ENCODE data around the gene CPEB3. TPM values are rescaled to one million over a fixed set of nuclear protein-coding genes. Genes with fewer than 3 reads are reported as not detected.

CPEB3 gene
- total RNA-seq, 6 experiments from 2014 or later = 5.7 to 46.5 (median 8.7) TPM

DNA sequence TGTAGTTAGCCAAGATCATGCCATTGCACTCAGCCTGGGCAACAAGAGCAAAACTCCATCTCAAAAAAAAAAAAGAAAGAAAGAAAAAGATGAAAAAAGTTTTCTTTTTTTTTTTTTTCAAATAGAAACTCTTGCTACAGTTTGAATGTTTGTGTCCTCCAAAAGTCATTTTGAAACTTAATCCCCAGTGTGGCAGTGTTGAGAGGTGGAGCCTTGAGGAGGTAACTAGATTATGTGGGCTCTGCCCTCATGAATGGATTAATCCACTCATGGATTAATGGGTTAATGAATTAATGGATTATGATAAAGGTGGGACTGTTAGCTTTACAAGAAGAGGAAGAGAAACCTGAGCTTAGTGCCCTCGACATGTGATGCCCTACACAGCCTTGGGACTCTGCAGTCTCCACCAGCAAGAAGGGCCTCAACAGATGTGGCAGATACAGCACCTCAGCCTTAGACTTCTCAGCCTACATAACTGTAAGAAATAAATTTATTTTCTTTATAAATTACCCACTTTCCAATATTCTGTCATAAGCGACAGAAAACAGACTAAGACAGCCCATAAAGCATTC lies 25.1 kb downstream of the CPEB3 start:
- no peak for ATAC-seq
- Histone ChIP-seq H3K36me3 (no peaks in the 10 kb centered on the region), H3K4me1 (no peaks in the 10 kb centered on the region), H3K9me3 (no peaks in the 10 kb centered on the region), H3K27ac (no peak overlapping the region), H3K4me3 (no peak overlapping the region), H3K27me3 (no peaks in the 10 kb centered on the region)
- no peak for DNase-seq
- intact Hi-C loops (cut with DNase I) = no loop called here
- TF ChIP-seq POLR2A (IDR thresholded peaks at IDR 0.05) = no peak
- TF ChIP-seq, protein P1, sequence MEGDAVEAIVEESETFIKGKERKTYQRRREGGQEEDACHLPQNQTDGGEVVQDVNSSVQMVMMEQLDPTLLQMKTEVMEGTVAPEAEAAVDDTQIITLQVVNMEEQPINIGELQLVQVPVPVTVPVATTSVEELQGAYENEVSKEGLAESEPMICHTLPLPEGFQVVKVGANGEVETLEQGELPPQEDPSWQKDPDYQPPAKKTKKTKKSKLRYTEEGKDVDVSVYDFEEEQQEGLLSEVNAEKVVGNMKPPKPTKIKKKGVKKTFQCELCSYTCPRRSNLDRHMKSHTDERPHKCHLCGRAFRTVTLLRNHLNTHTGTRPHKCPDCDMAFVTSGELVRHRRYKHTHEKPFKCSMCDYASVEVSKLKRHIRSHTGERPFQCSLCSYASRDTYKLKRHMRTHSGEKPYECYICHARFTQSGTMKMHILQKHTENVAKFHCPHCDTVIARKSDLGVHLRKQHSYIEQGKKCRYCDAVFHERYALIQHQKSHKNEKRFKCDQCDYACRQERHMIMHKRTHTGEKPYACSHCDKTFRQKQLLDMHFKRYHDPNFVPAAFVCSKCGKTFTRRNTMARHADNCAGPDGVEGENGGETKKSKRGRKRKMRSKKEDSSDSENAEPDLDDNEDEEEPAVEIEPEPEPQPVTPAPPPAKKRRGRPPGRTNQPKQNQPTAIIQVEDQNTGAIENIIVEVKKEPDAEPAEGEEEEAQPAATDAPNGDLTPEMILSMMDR (IDR thresholded peaks at IDR 0.05) = no peak
- WGBS (ENCODE audit: insufficient coverage, low coverage, low lambda C conversion rate, missing lambda C conversion rate) = 88% methylated on average over 1 of the region's 2 CpGs

DNA sequence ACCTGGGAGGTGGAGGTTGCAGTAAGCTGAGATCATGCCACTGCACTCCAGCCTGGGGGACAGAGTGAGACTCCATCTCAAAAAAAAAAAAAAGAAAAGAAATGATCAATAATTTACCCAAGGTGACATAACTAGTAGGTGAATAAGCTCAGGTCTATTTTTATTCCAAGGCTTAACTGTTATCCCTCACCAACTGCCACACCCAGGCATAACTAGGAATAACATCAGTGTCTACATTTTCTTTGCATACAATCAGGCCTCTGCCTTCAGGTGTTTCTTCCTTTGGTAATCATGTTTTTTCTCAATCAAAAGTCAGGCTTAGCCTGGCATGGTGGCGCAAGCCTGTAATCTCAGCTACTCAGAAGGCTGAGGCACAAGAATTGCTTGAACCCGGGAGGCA lies 26.6 kb downstream of the CPEB3 start:
- TF ChIP-seq, protein P1 (IDR thresholded peaks at IDR 0.05) = no peak
- no peak for TF ChIP-seq POLR2A (IDR thresholded peaks at IDR 0.05)
- DNase-seq = no peak
- H3K27ac ChIP-seq = no peak overlapping the region
- 100% methylated on average over 2 of the region's 2 CpGs for WGBS (ENCODE audit: insufficient coverage, low coverage, low lambda C conversion rate, missing lambda C conversion rate)
- intact Hi-C loops (cut with DNase I) = no loop called here
- no peak overlapping the region for H3K4me3 ChIP-seq
- H3K9me3 ChIP-seq = no peaks in the 10 kb centered on the region
- H3K27me3 ChIP-seq = no peaks in the 10 kb centered on the region
- ATAC-seq = no peak
- H3K4me1 ChIP-seq = no peaks in the 10 kb centered on the region
- H3K36me3 ChIP-seq = no peaks in the 10 kb centered on the region

DNA sequence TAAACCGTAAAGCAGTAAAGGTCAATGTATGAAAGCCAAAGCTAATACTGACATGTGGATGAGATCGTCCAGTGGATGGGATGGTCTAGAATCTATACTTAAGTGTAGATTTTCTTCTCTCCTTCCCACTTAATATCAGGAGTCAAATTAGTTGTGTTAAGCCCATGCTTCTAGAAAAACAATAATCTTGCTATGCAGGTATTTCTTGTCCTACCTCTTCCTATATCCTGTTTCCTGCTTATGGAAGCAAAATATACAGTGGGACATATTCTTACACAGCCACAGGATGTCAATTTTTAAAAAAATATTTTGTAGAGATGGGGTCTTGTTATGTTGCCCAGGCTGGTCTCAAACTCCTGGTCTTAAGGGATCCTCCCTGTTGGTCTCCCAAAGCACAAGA lies 27.5 kb downstream of the CPEB3 start:
- intact Hi-C loops (cut with DNase I) = no loop called here
- H3K9me3 ChIP-seq = no peaks in the 10 kb centered on the region
- ATAC-seq (no peak), DNase-seq (no peak)
- H3K27me3 ChIP-seq = no peaks in the 10 kb centered on the region
- WGBS (ENCODE audit: insufficient coverage, low coverage, low lambda C conversion rate, missing lambda C conversion rate) = 97% methylated on average over 2 of the region's 2 CpGs
- H3K36me3 ChIP-seq = no peaks in the 10 kb centered on the region
- no peak overlapping the region for H3K27ac ChIP-seq
- TF ChIP-seq POLR2A (IDR thresholded peaks at IDR 0.05) = no peak
- TF ChIP-seq, protein P1 (IDR thresholded peaks at IDR 0.05) = no peak
- no peak overlapping the region for H3K4me3 ChIP-seq
- H3K4me1 ChIP-seq = no peaks in the 10 kb centered on the region

DNA sequence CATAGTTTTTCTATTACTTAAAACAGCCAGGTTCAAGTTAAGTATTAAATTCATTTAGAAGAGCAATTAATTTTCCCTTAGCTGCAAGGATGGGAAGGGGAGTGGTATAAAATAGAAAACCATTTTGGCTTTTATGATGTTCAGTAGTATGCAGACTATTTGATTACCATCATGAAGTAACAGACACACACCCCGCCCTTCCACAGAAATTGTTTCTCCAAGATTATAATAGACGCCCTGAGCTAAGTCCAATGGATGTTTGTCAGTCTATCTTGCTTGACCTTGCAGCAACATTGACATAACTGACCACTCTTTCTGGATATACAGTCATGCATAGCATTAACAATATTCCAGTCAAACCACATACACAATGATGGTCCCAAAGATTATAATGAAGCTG lies 42.3 kb downstream of the CPEB3 start:
- WGBS (ENCODE audit: insufficient coverage, low coverage, low lambda C conversion rate, missing lambda C conversion rate) = 83% methylated on average over 2 of the region's 2 CpGs
- TF ChIP-seq, protein P1 (IDR thresholded peaks at IDR 0.05) = no peak
- no peak for TF ChIP-seq POLR2A (IDR thresholded peaks at IDR 0.05)
- ATAC-seq = no peak

DNA sequence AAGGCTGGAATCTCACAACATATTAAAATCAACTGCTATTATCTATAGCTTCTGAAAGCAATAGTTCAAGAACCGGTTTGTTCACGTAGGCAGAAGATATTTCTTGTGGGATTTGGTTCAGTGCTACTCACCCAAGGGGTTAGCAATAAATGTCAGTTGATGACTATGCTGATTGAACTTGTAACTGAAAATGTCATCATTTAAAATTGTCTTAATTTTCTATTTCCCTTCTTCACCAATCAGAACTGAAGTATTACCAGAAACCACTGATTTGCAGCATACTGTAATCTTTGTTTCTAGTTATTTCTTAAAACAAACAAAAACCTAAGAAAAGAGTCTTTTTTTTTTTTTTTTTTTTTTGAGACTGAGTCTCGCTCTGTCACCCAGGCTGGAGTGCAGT lies 46.1 kb downstream of the CPEB3 start:
- 71% methylated on average over 3 of the region's 3 CpGs for WGBS (ENCODE audit: insufficient coverage, low coverage, low lambda C conversion rate, missing lambda C conversion rate)
- no peak for TF ChIP-seq POLR2A (IDR thresholded peaks at IDR 0.05)
- TF ChIP-seq, protein P1 (IDR thresholded peaks at IDR 0.05) = no peak
- no peak overlapping the region for H3K4me3 ChIP-seq
- H3K9me3 ChIP-seq = no peaks in the 10 kb centered on the region
- peaks cover 0 to 13% (median 4%) of the 10 kb centered on the region in 4 donors for H3K4me1 ChIP-seq
- ATAC-seq (no peak), DNase-seq (no peak)
- H3K27me3 ChIP-seq = no peaks in the 10 kb centered on the region
- H3K27ac ChIP-seq = no peak overlapping the region
- intact Hi-C loops (cut with DNase I) = no loop called here
- H3K36me3 ChIP-seq = no peaks in the 10 kb centered on the region

More for the DNA sequence above, 42.3 kb downstream of the CPEB3 start:
- Histone ChIP-seq H3K27ac (no peak overlapping the region), H3K36me3 (no peaks in the 10 kb centered on the region), H3K9me3 (no peaks in the 10 kb centered on the region), H3K4me1 (peaks cover 0 to 5% (median 0%) of the 10 kb centered on the region in 4 donors), H3K27me3 (no peaks in the 10 kb centered on the region), H3K4me3 (no peak overlapping the region)
- intact Hi-C loops (cut with DNase I) = no loop called here
- DNase-seq = no peak
